ENCODE results near the gene ST14.

The ST14 gene

GRCh38 chr11:130141561-130142341, 17.8 kb upstream of the ST14 start:
- WGBS: 96% methylated on average over 19 of the region's 19 CpGs
- H3K4ac ChIP-seq (ENCODE audit: low read depth in 1 of 2, low read length in 2 of 2): no peak overlapping the region
- no peak overlapping the region for H3K4me2 ChIP-seq (ENCODE audit: low read length, poor library complexity, severe bottlenecking)
- H2AFZ ChIP-seq (ENCODE audit: low read depth, low read length): no peak overlapping the region
- H3K27ac ChIP-seq (ENCODE audit: low read length, poor library complexity, severe bottlenecking): no peak overlapping the region
- H3K79me1 ChIP-seq (replicated peaks; ENCODE audit: low read length, poor library complexity, severe bottlenecking): peaks cover 10% of the 10 kb centered on the region
- H3K18ac ChIP-seq (ENCODE audit: low read depth in 1 of 2, low read length in 2 of 2): no peak overlapping the region
- no peak overlapping the region for H2BK12ac ChIP-seq (ENCODE audit: low read length in 2 of 2)
- H3K23ac ChIP-seq (ENCODE audit: low read length in 2 of 2): no peak overlapping the region
- H3K14ac ChIP-seq (ENCODE audit: low read length in 2 of 2): no peak overlapping the region
- no peak overlapping the region for H2BK5ac ChIP-seq (ENCODE audit: low read depth, low read length, poor library complexity, severe bottlenecking)
- H4K91ac ChIP-seq (ENCODE audit: low read length): no peak overlapping the region
- H2BK15ac ChIP-seq (ENCODE audit: low read depth, poor library complexity, severe bottlenecking): no peak overlapping the region
- peak overlapping the region; percentile 2 for H3K9ac ChIP-seq (ENCODE audit: low read length)
- peaks cover 60 to 93% of the 10 kb centered on the region in 2 experiments for H3K36me3 ChIP-seq (ENCODE audit: control insufficient read depth in 1 of 2, insufficient read depth in 2 of 2, low read depth in 1 of 2, low read length in 2 of 2)
- H2BK120ac ChIP-seq (ENCODE audit: low read depth, low read length): no peak overlapping the region
- H2AK5ac ChIP-seq (ENCODE audit: low read length, severe bottlenecking): no peak overlapping the region
- no peaks in the 10 kb centered on the region for H3K9me3 ChIP-seq (ENCODE audit: control insufficient read depth, low read length)
- peaks cover 6% of the 10 kb centered on the region for H3K4me1 ChIP-seq (ENCODE audit: control insufficient read depth, insufficient read depth, low read depth, low read length)
- H4K8ac ChIP-seq (ENCODE audit: low read length): no peak overlapping the region
- no peaks in the 10 kb centered on the region for H3K27me3 ChIP-seq (ENCODE audit: control insufficient read depth in 1 of 2, insufficient read depth in 1 of 2, low read length in 2 of 2)
- DNase-seq: no peak
- no peak overlapping the region for H3K4me3 ChIP-seq (ENCODE audit: insufficient read depth in 1 of 2, low read depth in 1 of 2, low read length in 2 of 2)

DNA sequence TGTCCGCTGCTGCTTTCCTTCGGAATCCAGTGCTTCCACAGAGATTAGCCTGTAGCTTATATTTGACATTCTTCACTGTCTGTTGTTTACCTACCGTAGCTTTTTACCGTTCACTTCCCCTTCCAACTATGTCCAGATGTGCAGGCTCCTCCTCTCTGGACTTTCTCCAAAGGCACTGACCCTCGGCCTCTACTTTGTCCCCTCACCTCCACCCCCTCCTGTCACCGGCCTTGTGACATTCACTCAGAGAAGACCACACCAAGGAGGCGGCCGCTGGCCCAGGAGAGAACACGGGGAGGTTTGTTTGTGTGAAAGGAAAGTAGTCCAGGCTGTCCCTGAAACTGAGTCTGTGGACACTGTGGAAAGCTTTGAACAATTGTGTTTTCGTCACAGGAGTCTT, 15.4 kb upstream of the ST14 start:
- Histone ChIP-seq H3K4me3 (ENCODE audit: insufficient read depth in 1 of 2, low read depth in 1 of 2, low read length in 2 of 2) (no peak overlapping the region), H2AK5ac (ENCODE audit: low read length, severe bottlenecking) (no peak overlapping the region), H2BK12ac (ENCODE audit: low read length in 2 of 2) (no peak overlapping the region), H4K8ac (ENCODE audit: low read length) (no peak overlapping the region), H3K27ac (ENCODE audit: low read length, poor library complexity, severe bottlenecking) (no peak overlapping the region), H2AFZ (ENCODE audit: low read depth, low read length) (no peak overlapping the region), H3K9ac (ENCODE audit: low read length) (no peak overlapping the region), H3K36me3 (ENCODE audit: control insufficient read depth in 1 of 2, insufficient read depth in 2 of 2, low read depth in 1 of 2, low read length in 2 of 2) (peaks cover 59 to 83% of the 10 kb centered on the region in 2 experiments), H2BK15ac (ENCODE audit: low read depth, poor library complexity, severe bottlenecking) (no peak overlapping the region), H3K18ac (ENCODE audit: low read depth in 1 of 2, low read length in 2 of 2) (no peak overlapping the region), H3K9me3 (ENCODE audit: control insufficient read depth, low read length) (no peaks in the 10 kb centered on the region), H2BK120ac (ENCODE audit: low read depth, low read length) (no peak overlapping the region), H3K27me3 (ENCODE audit: control insufficient read depth in 1 of 2, insufficient read depth in 1 of 2, low read length in 2 of 2) (no peaks in the 10 kb centered on the region), H3K4me1 (ENCODE audit: control insufficient read depth, insufficient read depth, low read depth, low read length) (peaks cover 6% of the 10 kb centered on the region), H4K91ac (ENCODE audit: low read length) (no peak overlapping the region), H3K14ac (ENCODE audit: low read length in 2 of 2) (no peak overlapping the region), H2BK5ac (ENCODE audit: low read depth, low read length, poor library complexity, severe bottlenecking) (no peak overlapping the region), H3K79me1 (replicated peaks; ENCODE audit: low read length, poor library complexity, severe bottlenecking) (peaks cover 9% of the 10 kb centered on the region), H3K4ac (ENCODE audit: low read depth in 1 of 2, low read length in 2 of 2) (no peak overlapping the region), H3K4me2 (ENCODE audit: low read length, poor library complexity, severe bottlenecking) (no peak overlapping the region), H3K23ac (ENCODE audit: low read length in 2 of 2) (no peak overlapping the region)
- DNase-seq: no peak
- WGBS: 69% methylated on average over 10 of the region's 10 CpGs

DNA sequence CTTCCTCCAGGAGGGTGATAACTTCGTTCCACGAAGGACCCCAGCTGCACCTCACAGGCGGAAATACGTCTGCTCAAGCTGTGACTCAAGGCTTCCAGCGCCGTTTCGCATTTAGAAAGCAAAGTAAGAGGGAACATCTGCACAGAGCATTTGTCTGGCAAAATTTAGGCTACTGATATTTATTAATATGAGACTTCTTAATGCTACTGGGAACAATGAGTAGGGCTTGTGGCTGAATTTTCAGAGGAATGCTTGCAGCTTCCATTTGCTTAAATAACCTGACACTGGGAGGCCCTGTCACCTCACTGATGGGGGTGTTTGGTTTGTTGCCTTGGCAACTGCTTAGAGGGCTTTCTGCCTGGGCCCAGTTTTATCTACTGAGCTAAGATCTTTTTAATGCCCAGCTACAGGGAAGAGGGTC, 14.7 kb upstream of the ST14 start:
- Histone ChIP-seq H3K36me3 (ENCODE audit: control insufficient read depth in 1 of 2, insufficient read depth in 2 of 2, low read depth in 1 of 2, low read length in 2 of 2) (peaks cover 53 to 75% of the 10 kb centered on the region in 2 experiments), H3K4me2 (ENCODE audit: low read length, poor library complexity, severe bottlenecking) (no peak overlapping the region), H3K18ac (ENCODE audit: low read depth in 1 of 2, low read length in 2 of 2) (no peak overlapping the region), H2BK12ac (ENCODE audit: low read length in 2 of 2) (no peak overlapping the region), H3K79me1 (replicated peaks; ENCODE audit: low read length, poor library complexity, severe bottlenecking) (peaks cover 4% of the 10 kb centered on the region), H3K9me3 (ENCODE audit: control insufficient read depth, low read length) (no peaks in the 10 kb centered on the region), H2BK5ac (ENCODE audit: low read depth, low read length, poor library complexity, severe bottlenecking) (no peak overlapping the region), H3K14ac (ENCODE audit: low read length in 2 of 2) (no peak overlapping the region), H3K27me3 (ENCODE audit: control insufficient read depth in 1 of 2, insufficient read depth in 1 of 2, low read length in 2 of 2) (no peaks in the 10 kb centered on the region), H2AK5ac (ENCODE audit: low read length, severe bottlenecking) (no peak overlapping the region), H3K23ac (ENCODE audit: low read length in 2 of 2) (no peak overlapping the region), H2BK120ac (ENCODE audit: low read depth, low read length) (no peak overlapping the region), H2BK15ac (ENCODE audit: low read depth, poor library complexity, severe bottlenecking) (no peak overlapping the region), H3K4ac (ENCODE audit: low read depth in 1 of 2, low read length in 2 of 2) (no peak overlapping the region), H3K9ac (ENCODE audit: low read length) (no peak overlapping the region), H2AFZ (ENCODE audit: low read depth, low read length) (no peak overlapping the region), H4K8ac (ENCODE audit: low read length) (no peak overlapping the region), H3K4me3 (ENCODE audit: insufficient read depth in 1 of 2, low read depth in 1 of 2, low read length in 2 of 2) (no peak overlapping the region), H3K27ac (ENCODE audit: low read length, poor library complexity, severe bottlenecking) (no peak overlapping the region), H4K91ac (ENCODE audit: low read length) (no peak overlapping the region), H3K4me1 (ENCODE audit: control insufficient read depth, insufficient read depth, low read depth, low read length) (peaks cover 6% of the 10 kb centered on the region)
- WGBS: 79% methylated on average over 7 of the region's 7 CpGs
- DNase-seq: peak; percentile 34

DNA sequence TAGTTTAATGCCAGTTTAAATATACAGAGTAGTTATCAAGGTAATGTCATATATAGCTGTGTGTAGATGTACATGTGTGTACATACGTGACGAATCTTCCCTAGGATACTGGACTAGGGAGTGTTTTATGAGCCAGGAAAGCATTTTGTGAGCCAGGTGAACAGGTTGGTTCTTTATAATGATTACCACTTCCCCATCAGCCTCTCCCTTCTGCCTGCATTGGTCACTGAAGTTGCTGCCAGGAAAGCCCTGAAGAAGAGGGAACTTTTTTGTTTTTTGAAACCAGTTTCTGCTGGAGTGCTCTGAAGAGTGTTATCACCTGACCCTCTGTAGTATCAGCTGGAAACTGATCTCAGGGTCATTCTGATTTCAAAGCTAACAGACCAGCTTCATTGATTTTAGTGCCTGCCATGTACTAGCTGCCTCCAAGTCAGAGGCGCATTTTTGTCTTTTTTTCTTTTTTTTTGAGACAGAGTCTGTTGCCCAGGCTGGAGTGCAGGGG, 14.2 kb upstream of the ST14 start:
- DNase-seq: no peak
- H4K8ac ChIP-seq (ENCODE audit: low read length): no peak overlapping the region
- no peak overlapping the region for H4K91ac ChIP-seq (ENCODE audit: low read length)
- H2AFZ ChIP-seq (ENCODE audit: low read depth, low read length): no peak overlapping the region
- no peak overlapping the region for H2BK12ac ChIP-seq (ENCODE audit: low read length in 2 of 2)
- H3K9ac ChIP-seq (ENCODE audit: low read length): no peak overlapping the region
- no peak overlapping the region for H3K23ac ChIP-seq (ENCODE audit: low read length in 2 of 2)
- no peak overlapping the region for H3K4me3 ChIP-seq (ENCODE audit: insufficient read depth in 1 of 2, low read depth in 1 of 2, low read length in 2 of 2)
- 98% methylated on average over 3 of the region's 3 CpGs for WGBS
- peaks cover 6% of the 10 kb centered on the region for H3K4me1 ChIP-seq (ENCODE audit: control insufficient read depth, insufficient read depth, low read depth, low read length)
- H3K4me2 ChIP-seq (ENCODE audit: low read length, poor library complexity, severe bottlenecking): no peak overlapping the region
- no peak overlapping the region for H2AK5ac ChIP-seq (ENCODE audit: low read length, severe bottlenecking)
- H3K18ac ChIP-seq (ENCODE audit: low read depth in 1 of 2, low read length in 2 of 2): no peak overlapping the region
- no peak overlapping the region for H2BK120ac ChIP-seq (ENCODE audit: low read depth, low read length)
- H3K79me1 ChIP-seq (replicated peaks; ENCODE audit: low read length, poor library complexity, severe bottlenecking): no peaks in the 10 kb centered on the region
- no peak overlapping the region for H2BK15ac ChIP-seq (ENCODE audit: low read depth, poor library complexity, severe bottlenecking)
- H3K27me3 ChIP-seq (ENCODE audit: control insufficient read depth in 1 of 2, insufficient read depth in 1 of 2, low read length in 2 of 2): no peaks in the 10 kb centered on the region
- H3K4ac ChIP-seq (ENCODE audit: low read depth in 1 of 2, low read length in 2 of 2): no peak overlapping the region
- no peaks in the 10 kb centered on the region for H3K9me3 ChIP-seq (ENCODE audit: control insufficient read depth, low read length)
- H2BK5ac ChIP-seq (ENCODE audit: low read depth, low read length, poor library complexity, severe bottlenecking): no peak overlapping the region
- H3K27ac ChIP-seq (ENCODE audit: low read length, poor library complexity, severe bottlenecking): no peak overlapping the region
- peaks cover 51 to 74% of the 10 kb centered on the region in 2 experiments for H3K36me3 ChIP-seq (ENCODE audit: control insufficient read depth in 1 of 2, insufficient read depth in 2 of 2, low read depth in 1 of 2, low read length in 2 of 2)
- H3K14ac ChIP-seq (ENCODE audit: low read length in 2 of 2): no peak overlapping the region

Measured in mesenchymal stem cell (in vitro differentiated cells and primary cell).